H1 (cell line): ENCODE results near the gene GPR15.

Experiments used
- CTCF ChIP-seq, 3 experiments: IDR thresholded peaks; 1 replicate in 2 of 3; 2 replicates in 1 of 3; pipeline versions ENCODE4 v1.5.1 to v1.6.1; 2011; ENCODE audit warnings: low read length in 3 of 3, mild to moderate bottlenecking in 3 of 3, inconsistent platforms in 2 of 3, low read depth in 1 of 3, moderate library complexity in 1 of 3; ENCODE audit not compliant: insufficient read depth in 1 of 3; ENCODE audit errors: control extremely low read depth in 1 of 3
- EP300 ChIP-seq, 2 experiments: IDR thresholded peaks; 1 replicate in 1 of 2; 2 replicates in 1 of 2; pipeline ENCODE4 v1.6.1; 2011 to 2012; ENCODE audit warnings: low read depth in 2 of 2, low read length in 2 of 2, mild to moderate bottlenecking in 2 of 2, borderline replicate concordance in 1 of 2, inconsistent platforms in 1 of 2, moderate library complexity in 1 of 2
- EZH2 ChIP-seq: fragments of 200-600 bp; sonication (generic); IDR thresholded peaks from 2 replicates; pipeline ENCODE4 v1.7.1; 2012; ENCODE audit warnings: low read depth, mild to moderate bottlenecking, moderate library complexity, low read length, inconsistent platforms; ENCODE audit not compliant: severe bottlenecking
- HDAC6 ChIP-seq: IDR thresholded peaks from one replicate; pipeline ENCODE4 v1.7.1; 2012; ENCODE audit warnings: low read depth, mild to moderate bottlenecking, inconsistent platforms, low read length, moderate library complexity
- JUN ChIP-seq: IDR thresholded peaks from 2 replicates; pipeline ENCODE4 v1.6.1; 2011; ENCODE audit warnings: low read depth, mild to moderate bottlenecking, improper control_type of control experiment, low read length
- KDM1A ChIP-seq: fragments of 200-600, 300-600 bp; sonication (generic); IDR thresholded peaks from 2 replicates; pipeline ENCODE4 v1.7.1; 2016; ENCODE audit warnings: mild to moderate bottlenecking, low read length, borderline replicate concordance
- KDM5A ChIP-seq: fragments of 200-600 bp; IDR thresholded peaks from 2 replicates; pipeline ENCODE4 v1.7.1; 2012; ENCODE audit warnings: mild to moderate bottlenecking, low read length, inconsistent platforms, mixed read lengths
- MAX ChIP-seq: IDR thresholded peaks from 2 replicates; pipeline ENCODE4 v1.6.1; 2012; ENCODE audit warnings: inconsistent platforms
- POLR2A ChIP-seq, 2 experiments: IDR thresholded peaks; 1 replicate in 1 of 2; 2 replicates in 1 of 2; pipeline ENCODE4 v1.6.1; 2011; ENCODE audit warnings: low read depth in 2 of 2, low read length in 2 of 2, mild to moderate bottlenecking in 2 of 2; ENCODE audit errors: control extremely low read depth in 1 of 2
- RFX5 ChIP-seq: IDR thresholded peaks from 2 replicates; pipeline ENCODE4 v1.6.1; 2011; ENCODE audit warnings: low read depth, low read length, improper control_type of control experiment, borderline replicate concordance
- SIN3A ChIP-seq, 2 experiments: IDR thresholded peaks in 1 of 2; conservative IDR thresholded peaks in 1 of 2; 2 replicates each; pipeline ENCODE4 v1.6.1; 2011 to 2012; ENCODE audit warnings: low read length in 2 of 2, improper control_type of control experiment in 1 of 2, low read depth in 1 of 2, mild to moderate bottlenecking in 1 of 2
- SIX5 ChIP-seq: IDR thresholded peaks from 2 replicates; pipeline ENCODE4 v1.6.1; 2011; ENCODE audit warnings: mild to moderate bottlenecking, low read depth, low read length
- SRF ChIP-seq: IDR thresholded peaks from 2 replicates; pipeline ENCODE4 v1.6.1; 2011; ENCODE audit warnings: mild to moderate bottlenecking, low read depth, low read length, moderate library complexity

GRCh38 chr3:98582042-98582441 lies 50.3 kb downstream of the GPR15 start:
- TF ChIP-seq POLR2A (IDR thresholded peaks at IDR 0.05; ENCODE audit: control extremely low read depth in 1 of 2, low read depth in 2 of 2, low read length in 2 of 2), result no peak
- TF ChIP-seq KDM5A, result no peak
- TF ChIP-seq HDAC6, result no peak
- TF ChIP-seq EZH2, result no peak
- TF ChIP-seq CTCF (IDR thresholded peaks at IDR 0.05; ENCODE audit: control extremely low read depth in 1 of 3, insufficient read depth in 1 of 3, low read depth in 1 of 3, low read length in 3 of 3), result no peak
- no peak for TF ChIP-seq SIX5
- TF ChIP-seq SIN3A (conservative IDR thresholded peaks at IDR 0.05 in 1 of 2, IDR thresholded peaks at IDR 0.05 in 1 of 2; ENCODE audit: low read depth in 1 of 2, low read length in 2 of 2), result no peak
- no peak for TF ChIP-seq RFX5
- no peak for TF ChIP-seq EP300 (IDR thresholded peaks at IDR 0.05; ENCODE audit: borderline replicate concordance in 1 of 2, low read depth in 2 of 2, low read length in 2 of 2)
- TF ChIP-seq JUN, result no peak
- TF ChIP-seq KDM1A, result no peak
- no peak for TF ChIP-seq SRF
- TF ChIP-seq MAX, result no peak
